Pulmonary artery endothelial cell (primary cell): Measurements from ENCODE around the gene ATP6V1A. TPM values are rescaled to one million over a fixed set of nuclear protein-coding genes. Genes with fewer than 3 reads are reported as not detected.

Source experiments
- DNase-seq: peaks from one replicate; pipeline ENCODE4 v3.0.0-alpha.2; 2011; ENCODE audit warnings: low read depth, low spot score
- total RNA-seq: library from RNA; depleted of rRNA; stranded (reverse); fragments of >200 nt; gene quantifications from 2 replicates; pipeline ENCODE4 v1.2.3, GENCODE V29; 2014

Gene ATP6V1A
- 113 and 157 TPM in 2 replicates for total RNA-seq

DNA sequence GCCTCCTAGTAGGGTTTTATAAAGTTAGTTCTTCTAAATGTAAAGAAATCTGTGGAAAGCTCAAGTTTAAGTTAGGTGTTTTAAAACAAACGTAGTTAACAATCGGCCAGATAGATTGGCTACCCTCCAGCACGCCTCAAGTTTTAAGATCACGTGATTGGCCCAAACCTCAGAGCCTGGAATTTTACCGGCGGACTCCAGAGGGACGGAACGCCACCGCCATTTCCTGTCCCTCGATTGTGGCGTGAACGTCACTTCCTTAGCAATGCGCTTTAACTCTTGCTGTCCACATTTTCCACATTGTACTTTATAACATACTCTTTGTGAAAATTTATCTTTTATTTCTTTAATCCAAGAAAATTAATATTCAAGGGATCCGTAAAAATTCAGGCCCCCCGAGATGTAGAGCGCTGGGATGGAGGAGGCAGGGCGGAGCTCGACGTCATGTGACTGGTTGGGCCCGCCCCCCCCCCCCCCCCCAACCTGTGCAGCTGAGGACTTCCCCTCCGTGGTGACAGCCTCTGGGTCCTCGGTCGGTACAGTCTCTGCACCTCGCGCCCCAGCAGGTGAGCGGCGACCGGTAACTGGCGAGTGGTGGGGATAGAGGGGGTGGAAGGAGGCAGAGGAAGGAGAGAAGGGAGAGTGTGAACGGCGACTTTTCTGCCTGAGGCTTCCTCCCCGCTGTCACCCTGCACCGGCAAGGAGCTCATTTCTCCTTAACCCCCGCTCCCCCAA is at the start of gene ATP6V1A:
Gene ATP6V1A (plus strand): TSS at position 488 of the 735 bp plus-strand sequence. CDS start 31,719 bp downstream, outside the sequence.
- peak; percentile 81 for DNase-seq

DNA sequence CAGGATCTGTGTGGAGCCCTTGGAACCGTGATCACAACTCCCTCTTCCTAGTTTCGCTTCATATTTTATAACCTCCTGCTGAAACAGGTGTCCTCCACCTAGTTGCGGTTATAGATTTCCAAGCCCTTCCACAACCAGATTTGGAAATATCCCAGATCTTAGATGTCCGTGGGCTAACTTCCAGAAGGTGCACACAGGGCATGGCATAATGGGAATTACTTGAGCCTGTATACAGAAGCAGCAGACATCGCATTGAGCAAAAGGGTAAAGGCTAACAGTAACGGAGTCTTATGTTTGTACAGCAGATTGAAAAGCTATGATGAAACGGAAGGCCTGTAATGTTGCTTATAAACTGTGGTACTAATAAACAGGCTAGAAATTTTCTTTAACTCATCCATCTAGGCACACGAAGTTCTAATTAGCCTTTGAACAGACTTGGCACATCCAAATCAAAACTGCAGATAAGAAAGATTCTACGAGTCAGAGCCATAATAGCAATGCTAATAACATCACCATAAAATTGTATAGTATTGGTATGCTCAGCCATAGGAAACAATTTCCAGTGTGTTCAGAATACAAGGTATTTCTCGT is 49.2 kb upstream of the ATP6V1A start:
- no peak for DNase-seq

DNA sequence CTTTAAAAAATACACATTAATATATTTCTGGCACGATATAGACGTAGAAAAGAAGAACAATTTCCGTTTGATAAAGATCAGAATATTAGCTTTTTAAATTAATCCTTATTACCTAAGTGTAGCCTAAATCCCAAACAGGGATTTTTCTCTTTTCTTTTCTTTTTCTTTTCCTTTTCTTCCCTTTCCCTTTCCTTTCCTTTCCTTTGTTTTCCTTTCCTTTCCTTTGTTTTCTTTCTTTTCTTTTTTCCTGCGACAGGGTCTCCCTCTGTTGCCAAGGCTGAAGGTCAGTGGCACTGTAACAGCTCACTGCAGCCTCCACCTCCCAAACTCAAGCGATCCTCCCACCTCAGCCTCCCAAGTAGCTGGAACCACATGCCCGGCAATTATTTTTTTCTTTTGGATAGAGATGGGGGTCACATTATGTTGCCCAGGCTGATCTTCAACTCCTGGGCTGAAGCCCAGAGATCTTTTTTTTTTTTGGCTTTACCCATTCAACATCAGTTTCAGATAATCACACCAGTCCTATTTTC is 48.6 kb upstream of the ATP6V1A start:
- DNase-seq, result no peak

DNA sequence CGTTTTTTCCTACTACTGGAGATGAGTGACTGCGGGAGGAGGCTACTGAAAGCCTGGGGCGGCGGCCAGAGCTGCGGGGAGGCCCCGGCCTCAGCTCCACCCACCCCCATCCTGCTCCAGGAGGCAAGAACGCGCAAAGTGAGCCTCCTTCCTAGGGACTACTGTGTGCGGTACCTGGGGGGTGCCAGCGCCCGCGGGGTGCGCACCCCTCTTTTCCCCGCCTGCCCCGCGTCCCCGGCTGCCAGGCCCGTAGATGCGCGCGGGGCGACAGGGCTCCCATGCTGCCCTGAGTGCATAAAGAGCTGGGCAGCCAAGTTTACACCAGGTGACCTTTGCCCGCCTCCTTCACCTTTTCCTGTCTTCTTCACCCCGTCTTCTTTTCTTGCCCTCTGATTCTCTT is 47.9 kb upstream of the ATP6V1A start:
- no peak for DNase-seq

DNA sequence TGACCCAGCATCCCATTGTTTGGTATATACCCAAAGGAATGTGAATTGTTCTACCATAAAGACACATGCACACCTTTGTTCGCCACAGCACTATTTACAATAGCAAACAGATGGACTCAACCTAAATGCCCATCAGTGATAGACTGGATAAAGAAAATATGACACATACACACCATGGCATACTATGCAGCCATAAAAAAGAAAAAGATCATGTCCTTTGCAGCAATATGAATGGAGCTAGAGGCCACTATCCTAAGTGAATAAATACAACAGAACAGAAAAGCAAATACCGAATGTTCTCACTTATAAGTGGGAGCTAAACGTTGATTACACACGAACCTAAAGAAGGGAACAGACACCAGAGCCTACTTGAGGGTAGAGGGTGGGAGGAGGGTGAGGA is 39.0 kb upstream of the ATP6V1A start:
- no peak for DNase-seq

DNA sequence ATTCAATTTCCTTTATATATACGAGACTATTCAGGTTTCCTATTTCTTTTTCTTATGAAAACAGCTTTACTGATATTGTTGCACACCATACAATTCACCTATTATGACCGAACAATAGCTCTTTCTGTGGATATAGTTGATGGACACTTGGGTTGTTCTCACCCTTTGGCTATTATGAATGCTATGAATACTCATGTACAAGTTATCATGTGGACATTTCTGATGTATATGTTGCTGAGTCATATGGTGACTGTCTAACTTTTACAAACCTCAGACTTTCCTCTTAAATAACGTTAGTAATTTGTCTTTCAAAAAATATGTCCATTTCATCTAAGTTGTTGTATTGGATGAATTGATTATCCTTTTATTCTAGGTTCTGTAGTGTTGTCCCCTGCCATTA is 34.7 kb upstream of the ATP6V1A start:
- no peak for DNase-seq

DNA sequence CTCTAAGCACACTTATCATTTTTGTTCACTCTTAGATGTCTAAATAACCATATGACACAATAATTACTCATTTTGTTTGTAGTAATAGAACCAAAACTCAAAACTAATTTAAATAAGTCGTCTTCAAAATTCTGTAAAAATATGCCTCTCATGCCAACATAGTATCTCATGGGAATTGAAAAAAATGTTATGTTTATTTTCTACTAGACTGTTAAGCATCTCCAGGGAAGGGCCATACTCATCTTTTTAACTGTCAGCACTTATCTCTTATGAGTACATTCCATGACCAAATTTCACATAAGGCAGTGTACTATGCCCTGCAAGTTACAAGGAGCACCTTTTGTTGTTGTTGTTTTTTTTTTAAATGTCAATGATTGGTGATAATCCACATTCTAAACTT is 32.1 kb upstream of the ATP6V1A start:
- DNase-seq, result no peak

DNA sequence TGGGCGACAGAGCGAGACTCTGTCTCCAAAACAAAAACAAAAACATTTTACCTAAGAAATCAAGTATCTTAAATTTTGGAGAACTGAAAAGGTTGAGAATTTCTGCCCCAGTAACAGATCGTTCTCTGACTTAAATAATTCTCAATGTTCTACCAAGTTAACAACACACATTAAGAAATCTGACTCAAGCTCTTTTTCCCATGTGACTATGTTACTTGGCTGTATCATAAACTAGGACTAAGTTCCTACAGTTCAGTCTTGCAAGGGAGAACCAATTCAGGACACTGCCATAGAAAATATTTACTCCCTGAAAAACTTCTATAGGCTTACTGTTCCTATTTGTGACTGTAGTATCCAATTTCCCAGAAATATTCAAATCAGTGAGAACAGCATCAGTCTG is 29.5 kb upstream of the ATP6V1A start:
- DNase-seq, result no peak

DNA sequence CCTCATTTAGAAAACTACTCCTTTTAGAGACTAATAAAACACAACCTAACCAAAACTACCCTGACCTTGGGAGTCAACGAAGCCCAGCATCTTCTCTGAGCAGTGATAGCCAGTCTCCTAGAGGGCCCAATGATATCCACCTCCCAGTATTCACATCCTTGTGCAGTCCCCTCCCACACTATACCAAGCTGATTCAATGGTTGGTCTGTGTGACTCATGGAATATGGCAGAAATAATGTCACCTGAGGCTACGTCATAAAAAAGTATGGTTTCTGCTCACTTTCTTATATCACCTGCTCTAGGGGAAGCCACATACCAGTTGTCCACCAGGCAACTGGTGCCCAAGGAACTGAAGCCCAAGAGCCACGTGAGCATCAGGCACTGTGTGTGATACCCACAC is 29.0 kb upstream of the ATP6V1A start:
- DNase-seq, result no peak

DNA sequence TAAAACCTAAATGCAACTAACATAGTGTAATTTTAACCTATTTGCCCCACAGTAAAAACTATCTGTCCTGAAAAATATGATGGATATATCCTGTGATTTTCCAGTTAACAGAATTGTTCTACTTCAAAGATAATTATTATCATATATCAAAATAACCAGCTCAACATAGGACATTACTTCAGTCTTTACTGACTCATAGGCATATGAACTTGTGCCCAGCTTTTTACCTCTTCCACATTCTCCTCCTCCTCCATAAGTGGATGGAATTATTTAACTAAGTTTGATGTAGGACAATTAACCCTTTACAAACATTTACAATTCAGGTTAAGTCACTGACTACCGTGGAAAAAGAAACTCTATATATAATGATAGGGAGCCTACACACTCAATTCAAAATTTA is 27.5 kb upstream of the ATP6V1A start:
- no peak for DNase-seq

DNA sequence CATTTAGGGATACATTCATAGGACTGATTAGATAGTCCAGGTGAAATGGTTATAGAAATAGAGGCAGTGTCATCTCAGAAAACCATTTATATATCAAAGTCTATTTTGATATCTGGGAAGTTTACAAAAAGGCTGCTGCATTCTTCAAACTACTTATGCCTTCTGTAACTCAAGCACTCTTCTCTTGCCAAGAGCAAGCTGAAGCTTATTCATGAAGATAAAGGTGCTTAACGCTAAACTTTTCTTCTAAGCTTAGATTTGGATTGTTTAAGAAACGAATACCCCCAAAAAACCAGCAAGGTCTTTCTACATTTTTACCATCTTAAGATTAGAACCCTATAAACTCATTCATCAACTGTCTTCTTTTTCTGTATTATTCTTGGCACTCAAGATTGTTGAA is 27.1 kb upstream of the ATP6V1A start:
- DNase-seq, result no peak

DNA sequence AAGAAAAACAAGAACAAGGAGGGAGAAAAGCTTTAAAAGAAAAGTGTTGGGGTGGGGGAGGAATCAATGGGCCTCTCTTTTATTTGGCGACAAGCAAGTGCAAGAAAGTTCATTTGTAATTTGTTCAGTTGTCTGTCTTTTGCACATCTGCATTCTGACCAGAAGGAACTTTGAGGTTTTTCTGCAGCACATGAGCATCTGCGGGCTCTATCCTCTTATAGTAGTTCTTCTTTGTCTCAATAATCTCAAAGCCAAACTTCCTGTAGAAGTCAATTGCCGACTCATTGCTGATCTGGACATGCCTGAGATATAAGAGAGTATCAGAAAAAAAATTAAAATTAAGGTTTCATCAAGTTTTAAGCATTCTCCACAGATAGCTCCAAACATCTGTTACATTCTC is 25.2 kb upstream of the ATP6V1A start:
- DNase-seq, result no peak

DNA sequence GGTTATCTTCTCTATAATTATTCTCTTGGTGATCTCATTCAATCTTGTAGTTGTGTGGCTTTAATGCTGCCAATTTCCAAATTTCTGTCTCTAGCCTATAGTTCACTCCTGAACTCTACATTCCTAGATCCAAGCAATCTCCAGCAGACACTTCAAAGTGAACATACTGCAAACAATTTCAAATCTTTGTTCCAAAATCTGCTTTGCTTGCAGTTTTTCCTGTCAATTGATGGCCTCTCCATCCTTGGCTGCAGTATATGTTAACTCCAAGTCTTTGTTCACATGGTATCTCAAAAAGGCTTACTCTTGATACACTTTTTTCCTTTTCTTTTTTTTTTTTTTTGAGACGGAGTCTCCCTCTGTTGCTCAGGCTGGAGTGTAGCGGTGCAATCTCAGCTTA is 18.2 kb upstream of the ATP6V1A start:
- no peak for DNase-seq

DNA sequence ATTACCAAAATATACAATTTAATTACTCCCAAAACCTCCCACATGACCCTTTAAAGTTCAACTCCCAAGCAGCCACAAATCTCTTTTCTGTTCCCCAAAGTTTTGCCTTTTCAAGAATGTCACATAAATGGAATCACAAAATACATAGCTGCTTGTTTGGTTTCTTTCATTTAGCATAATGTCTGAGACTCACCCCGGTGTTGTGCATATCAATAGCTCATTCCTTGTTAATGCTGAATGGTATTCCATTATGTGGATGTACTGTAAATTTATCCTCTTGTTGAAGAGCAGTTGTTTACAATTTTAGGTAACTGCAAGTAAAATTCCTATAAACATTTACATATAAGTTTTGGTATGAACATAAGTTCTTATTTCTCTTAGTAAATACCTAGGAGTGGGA is 16.3 kb upstream of the ATP6V1A start:
- DNase-seq, result no peak

DNA sequence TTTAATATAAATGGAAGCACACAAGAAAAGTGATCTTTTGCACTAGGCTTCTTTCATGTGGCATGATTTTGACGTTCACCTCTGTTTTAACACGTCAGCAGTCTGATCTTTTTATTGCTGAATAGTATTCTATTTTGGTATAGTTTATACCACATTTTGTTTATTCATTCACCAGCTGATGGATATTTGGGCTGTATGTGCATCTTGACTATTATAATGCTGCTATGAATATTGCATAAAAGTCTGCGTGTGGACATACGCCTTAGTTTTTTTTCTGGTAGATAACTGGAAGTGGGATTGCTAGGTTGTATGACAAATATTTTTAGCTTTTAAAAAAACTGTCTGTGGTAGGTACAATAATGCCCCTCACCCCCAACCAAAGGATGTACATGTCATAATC is 15.1 kb upstream of the ATP6V1A start:
- DNase-seq, result no peak

DNA sequence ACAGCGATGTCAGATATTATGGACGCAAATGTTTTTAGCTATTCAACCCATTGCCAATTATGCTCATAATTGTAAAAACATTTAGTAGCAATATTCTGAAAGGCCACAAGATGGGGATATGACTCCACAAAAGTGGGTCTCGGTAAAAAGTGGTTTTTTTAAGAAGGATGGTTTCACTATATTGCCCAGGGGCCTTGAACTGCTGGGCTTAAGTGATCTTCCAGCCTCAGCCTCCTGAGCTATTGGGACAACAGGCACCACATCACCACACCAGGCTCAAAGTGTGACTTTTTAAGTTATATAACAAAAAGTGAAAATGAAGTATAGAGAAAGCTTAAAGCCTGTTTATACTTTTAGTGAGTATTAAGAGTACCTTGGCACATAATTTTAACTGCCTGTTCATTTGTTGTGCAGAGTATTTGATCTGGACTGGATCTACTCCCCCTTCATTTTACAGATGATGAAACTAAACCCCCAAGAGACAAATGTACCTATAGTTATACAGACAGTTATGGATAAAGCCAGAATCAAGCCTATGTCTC is 10.2 kb upstream of the ATP6V1A start:
- DNase-seq, result no peak

DNA sequence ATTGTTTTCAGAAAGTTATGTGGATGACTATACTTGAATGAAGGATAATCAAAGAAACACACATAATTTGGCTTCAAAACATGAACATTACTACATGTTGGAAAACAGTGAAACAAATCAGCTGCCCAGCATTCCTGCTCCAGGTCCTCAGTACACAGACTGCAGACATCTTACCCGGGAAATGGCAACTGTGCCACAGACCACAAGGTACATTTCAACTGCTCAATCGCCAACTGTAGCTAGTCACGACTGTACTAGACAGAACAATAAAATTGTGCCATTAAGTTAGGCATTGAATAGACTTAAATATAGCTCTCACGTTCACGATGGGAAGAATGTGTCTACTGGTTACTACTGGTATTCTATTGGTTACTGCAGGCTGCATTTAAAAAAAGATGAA is 5.7 kb upstream of the ATP6V1A start:
- DNase-seq, result no peak

DNA sequence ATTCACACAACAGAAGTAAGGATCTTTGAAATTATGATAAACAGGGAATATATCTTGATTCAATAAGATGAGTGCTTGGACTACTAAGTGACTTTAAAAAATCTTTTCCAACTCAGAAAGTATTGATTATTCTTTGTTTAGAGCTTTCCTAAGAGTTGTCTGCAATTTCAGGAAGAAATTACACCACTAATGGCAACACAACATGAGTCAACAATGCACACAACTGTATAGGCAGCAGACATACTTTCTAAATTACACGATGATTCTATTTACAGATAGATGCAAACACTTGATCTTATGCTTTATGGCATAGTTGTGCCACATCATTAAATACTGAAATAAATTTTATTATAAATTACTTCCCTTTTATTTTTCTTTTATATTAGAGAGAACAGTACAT is 5.2 kb upstream of the ATP6V1A start:
- DNase-seq, result no peak

DNA sequence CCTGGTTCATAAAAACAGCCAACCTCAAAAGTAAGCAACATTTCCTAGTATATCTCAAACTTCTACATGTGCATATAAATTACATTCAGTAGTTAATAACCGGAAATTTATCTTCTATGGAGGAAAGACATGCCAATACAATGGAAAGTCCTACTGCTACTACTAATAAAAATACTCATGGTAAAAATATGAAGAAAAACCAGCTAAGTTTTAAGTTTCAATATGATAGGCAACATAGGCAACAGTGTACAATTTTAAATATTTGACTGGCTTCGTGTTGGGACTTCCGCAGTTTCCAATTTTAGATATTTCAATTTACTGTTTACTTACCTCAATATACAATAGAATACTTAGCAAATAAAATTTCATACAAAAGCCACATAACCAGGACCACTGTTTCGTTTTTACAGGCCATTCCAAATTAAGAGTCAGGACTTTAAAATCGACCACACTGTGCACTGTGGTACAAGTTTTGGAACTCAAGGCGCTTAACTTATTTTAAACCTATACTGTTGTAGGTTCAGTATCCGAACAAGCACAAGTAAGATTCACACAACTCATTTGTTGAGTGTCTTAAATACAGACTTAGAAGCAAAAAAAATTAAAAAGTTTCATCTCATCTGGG is 3.7 kb upstream of the ATP6V1A start:
- no peak for DNase-seq

DNA sequence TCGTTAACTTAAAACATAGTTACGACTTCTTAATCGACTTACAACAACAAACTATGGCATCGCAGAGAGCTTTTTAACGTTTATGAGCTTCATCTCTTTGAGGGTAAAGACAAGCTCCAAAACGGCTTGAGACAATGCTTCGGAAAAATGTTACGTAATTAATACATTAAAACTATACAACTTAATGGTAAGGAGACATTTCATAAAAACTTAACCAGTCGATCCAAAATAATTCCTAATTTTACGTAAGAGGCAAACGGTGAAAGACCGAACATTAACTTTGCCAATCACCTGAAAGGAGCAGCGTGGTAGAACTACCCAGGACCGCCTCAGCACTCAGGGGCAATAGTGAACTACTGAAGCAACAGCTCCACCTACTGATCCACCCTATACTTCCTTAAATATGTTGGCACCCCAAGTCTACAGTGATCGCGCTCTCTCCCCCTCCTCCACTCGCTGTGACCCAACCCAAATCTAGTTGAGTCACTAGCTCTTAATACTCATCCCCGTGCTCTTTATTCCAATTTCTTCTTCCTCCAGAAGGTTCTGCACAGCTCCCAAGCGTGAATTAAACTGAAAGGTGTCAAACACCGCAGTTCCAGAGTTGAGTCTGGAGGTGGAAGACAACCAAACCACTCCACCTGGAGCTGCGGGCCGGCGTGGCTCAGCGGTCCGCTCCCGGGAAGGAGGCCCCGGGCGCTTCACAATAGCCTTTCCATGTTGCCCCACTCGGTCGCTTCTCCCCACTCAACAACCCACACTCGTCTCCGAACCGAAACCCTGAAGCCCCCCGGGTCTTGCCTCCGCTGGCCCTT is 1.7 kb upstream of the ATP6V1A start:
- peak; percentile 63 for DNase-seq

DNA sequence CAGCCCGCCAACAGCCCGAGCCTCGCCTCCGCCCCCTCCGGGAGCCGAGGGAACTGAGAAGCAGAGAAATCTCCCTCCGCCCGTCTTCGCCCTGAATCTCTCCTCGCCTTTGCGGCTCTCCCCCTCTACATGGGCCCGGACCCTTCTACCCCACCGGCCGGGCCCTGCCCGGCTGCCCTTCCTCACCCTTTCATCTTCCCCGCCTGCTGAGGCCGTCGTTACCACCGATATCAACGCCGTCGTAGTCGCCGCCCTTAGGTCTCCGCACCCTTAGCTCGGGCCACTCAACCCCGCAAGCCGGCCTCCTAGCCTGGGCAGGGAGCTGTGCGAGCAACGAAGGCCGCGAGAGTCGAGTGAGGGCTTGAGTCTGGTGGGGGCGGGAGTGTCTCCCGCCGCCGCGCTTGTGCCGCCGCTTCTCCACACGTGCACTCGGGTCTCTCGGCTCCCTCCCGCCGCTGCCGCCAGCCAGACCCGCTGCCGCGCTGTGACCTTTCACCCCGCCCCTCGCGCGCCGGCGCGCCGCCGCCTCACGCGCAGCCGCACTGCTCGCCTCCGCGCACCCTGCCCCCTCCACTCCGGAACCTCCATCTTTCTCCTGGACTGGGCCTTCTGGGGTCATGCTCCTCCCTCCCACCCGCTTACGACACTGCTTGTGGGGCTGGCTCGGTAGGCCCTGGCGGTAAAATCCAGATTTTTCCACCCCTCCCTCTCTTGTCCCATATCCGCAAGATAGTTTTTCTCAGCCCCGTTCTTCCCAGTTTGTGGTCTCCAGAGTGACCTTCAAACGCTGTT is 883 bp upstream of the ATP6V1A start, which contains the start of gene NAA50:
Gene NAA50 (minus strand): TSS at position 494 of the 792 bp plus-strand sequence. CDS start 300 bp downstream, at position 194.
- DNase-seq, result peak; percentile 84
